HepG2 (cell line): Measurements from ENCODE around the gene NKX2-2. TPM values are rescaled to one million over a fixed set of nuclear protein-coding genes. Genes with fewer than 3 reads are reported as not detected.

Experiments used
- ATAC-seq: fragments of 200-7000 bp; cut with Tn5 transposase; 3 replicates; pipeline ENCODE4 v1.9.1; 2020; ENCODE audit warnings: mild to moderate bottlenecking, moderate library complexity
- BruUV-seq: library from RNA; stranded (reverse); fragments of 400-500 nt; replicated peaks from 2 replicates; lab custom pipeline; 2021; lab: Mats Ljungman, UMichigan
- CTCF ChIA-PET: fragments of 300-600 bp; formaldehyde crosslinking; extraction: SDS; loops from one replicate; lab custom pipeline; 2021; ENCODE audit warnings: low total read pairs, inconsistent platforms, low intra/inter-chr PET ratio; lab: Yijun Ruan, JAX
- POLR2A ChIA-PET: fragments of 350-600 bp; sonication (Branson Sonifier 250); formaldehyde crosslinking; loops from one replicate; lab custom pipeline; 2020; ENCODE audit warnings: antibody characterized with exemption, inconsistent platforms; lab: Yijun Ruan, JAX
- DNase-seq: peaks from one replicate; pipeline ENCODE4 v3.0.0-alpha.2; 2015; ENCODE audit warnings: low spot score
- FAIRE-seq: peaks from 3 replicates; lab custom pipeline; 2011; peaks lifted over from hg19 to GRCh38; lab: Jason Lieb, UNC
- H2AFZ ChIP-seq: one replicate; pipeline ENCODE4 v1.6.1; 2011; ENCODE audit warnings: low read length, inconsistent platforms
- H3K27ac ChIP-seq: fragments of 300-600 bp; 3 replicates; pipeline ENCODE4 v1.8.0; 2011; ENCODE audit warnings: mixed run types, mild to moderate bottlenecking, mixed read lengths, low read length, inconsistent platforms; ENCODE audit not compliant: insufficient read depth; ENCODE audit errors: extremely low read length
- H3K27me3 ChIP-seq, 2 experiments: fragments of 200-600 bp in 1 of 2; 2 replicates in 1 of 2; 3 replicates in 1 of 2; pipeline versions ENCODE4 v1.6.0 to v1.8.0; 2011; ENCODE audit warnings: low read length in 2 of 2, mild to moderate bottlenecking in 2 of 2, moderate library complexity in 2 of 2, inconsistent platforms in 1 of 2; ENCODE audit not compliant: insufficient read depth in 2 of 2, control insufficient read depth in 1 of 2
- H3K36me3 ChIP-seq, 2 experiments: fragments of 200-600 bp in 1 of 2; replicated peaks in 1 of 2; 2 replicates in 1 of 2; 3 replicates in 1 of 2; pipeline versions ENCODE4 v1.5.1 to v1.8.0; 2011; ENCODE audit warnings: low read length in 2 of 2, inconsistent platforms in 1 of 2; ENCODE audit not compliant: insufficient read depth in 2 of 2, control insufficient read depth in 1 of 2
- H3K4me1 ChIP-seq: 2 replicates; pipeline ENCODE4 v1.5.1; 2012; ENCODE audit warnings: low read length, inconsistent platforms; ENCODE audit not compliant: insufficient read depth
- H3K4me2 ChIP-seq: 2 replicates; pipeline ENCODE4 v1.6.0; 2011; ENCODE audit warnings: low read depth, low read length, inconsistent platforms
- H3K4me3 ChIP-seq, 3 experiments: fragments of 200-600 bp in 1 of 3; sonication (generic), shearing (Covaris generic) in 1 of 3; replicated peaks in 1 of 3; 2 replicates each; pipeline ENCODE4 v1.5.1; 2011 to 2016; ENCODE audit warnings: low read length in 3 of 3, inconsistent platforms in 2 of 3, low read depth in 2 of 3, mild to moderate bottlenecking in 2 of 3, control low read depth in 1 of 3, mixed read lengths in 1 of 3; ENCODE audit not compliant: insufficient read depth in 1 of 3
- H3K79me2 ChIP-seq: one replicate; pipeline ENCODE4 v1.6.1; 2011; ENCODE audit warnings: low read length, inconsistent platforms; ENCODE audit not compliant: insufficient read depth
- H3K9ac ChIP-seq: 2 replicates; pipeline ENCODE4 v1.6.0; 2011; ENCODE audit warnings: mild to moderate bottlenecking, low read depth, low read length, inconsistent platforms; ENCODE audit not compliant: insufficient read depth
- H3K9me3 ChIP-seq: 2 replicates; pipeline ENCODE4 v1.5.1; 2012; ENCODE audit warnings: mild to moderate bottlenecking, low read length
- H4K20me1 ChIP-seq: 2 replicates; pipeline ENCODE4 v1.6.0; 2011; ENCODE audit warnings: inconsistent platforms, mild to moderate bottlenecking, low read length, moderate library complexity; ENCODE audit not compliant: insufficient read depth
- BRD4 ChIP-seq: sonication (generic); formaldehyde crosslinking; IDR thresholded peaks from 2 replicates; pipeline ENCODE4 v1.4.0; 2020; ENCODE audit warnings: missing genetic modification reagents
- GATA4 ChIP-seq: sonication (generic); IDR thresholded peaks from 2 replicates; pipeline ENCODE4 v1.6.1; 2016; ENCODE audit warnings: antibody characterized with exemption, low read depth, borderline replicate concordance
- HDAC2 ChIP-seq: sonication (generic); formaldehyde crosslinking; IDR thresholded peaks from 2 replicates; pipeline ENCODE4 v1.4.0; 2020; ENCODE audit warnings: missing genetic modification reagents
- KAT7 ChIP-seq: IDR thresholded peaks from 2 replicates; pipeline ENCODE4 v1.6.1; 2018; ENCODE audit warnings: borderline replicate concordance, missing compliant biosample characterization
- MIXL1 ChIP-seq: IDR thresholded peaks from 2 replicates; pipeline ENCODE4 v1.6.1; 2016
- ZNF260 ChIP-seq: sonication (generic); formaldehyde crosslinking; IDR thresholded peaks from 2 replicates; pipeline ENCODE4 v1.4.0; 2020; ENCODE audit warnings: missing genetic modification reagents, low read depth, mild to moderate bottlenecking, borderline replicate concordance
- ZNF274 ChIP-seq: sonication (generic); formaldehyde crosslinking; IDR thresholded peaks from 2 replicates; pipeline ENCODE4 v1.5.1; 2020; ENCODE audit warnings: mild to moderate bottlenecking, missing genetic modification reagents
- ZNF552 ChIP-seq: sonication (generic); formaldehyde crosslinking; IDR thresholded peaks from 2 replicates; pipeline ENCODE4 v1.9.0; 2022; ENCODE audit warnings: missing genetic modification reagents, mild to moderate bottlenecking, borderline replicate concordance
- ZNF577 ChIP-seq: sonication (generic); formaldehyde crosslinking; IDR thresholded peaks from 2 replicates; pipeline ENCODE4 v1.4.0; 2020; ENCODE audit warnings: mild to moderate bottlenecking, low read depth, missing genetic modification reagents, borderline replicate concordance
- WGBS: methylation state at CpG from one replicate; pipeline ENCODE4 v1.1.6; 2017; ENCODE audit warnings: low lambda C conversion rate; 5-methylcytosine and 5-hydroxymethylcytosine counted together
- in situ Hi-C: cut with HindIII; loops from 2 replicates; pipeline ENCODE4 v1.10.0; 2017; ENCODE audit warnings: low pct_unique_long_range_greater_than_20kb; ENCODE audit not compliant: extremely low pct_ligation_motif_present
- intact Hi-C: fragments of 100-400 bp; cut with micrococcal nuclease; formaldehyde crosslinking; loops from one replicate; pipeline ENCODE4 v1.10.0; 2022; ENCODE audit not compliant: unreplicated experiment
- polyA plus RNA-seq, 8 experiments: library from polyadenylated mRNA; depleted of rRNA in 3 of 8; stranded (reverse) in 7 of 8; unstranded in 1 of 8; fragments of >200 nt; fragmentation: Illumina TruSeq in 4 of 8; extraction: Trizol in 4 of 8; gene quantifications; 2 replicates each; pipeline versions ENCODE4 v1.2.1 to v1.2.3, GENCODE V29; 2011 to 2016; ENCODE audit warnings: low read depth in 4 of 8, missing spikeins in 1 of 8, mixed read lengths in 1 of 8; ENCODE audit not compliant: insufficient read depth in 1 of 8
- total RNA-seq, 5 experiments: library from RNA; depleted of rRNA; stranded (reverse); fragments of >200 nt; fragmentation: Illumina TruSeq; extraction: Trizol; gene quantifications; 2 replicates each; pipeline ENCODE4 v1.2.3, GENCODE V29; 2016; ENCODE audit warnings: low read depth in 1 of 5
- TF ChIP-seq, protein P1 (sequence below): sonication (generic); formaldehyde crosslinking; IDR thresholded peaks from 2 replicates; pipeline ENCODE4 v1.8.1; 2023; ENCODE audit warnings: mild to moderate bottlenecking, moderate library complexity, missing genetic modification reagents
- TF ChIP-seq, protein P2 (sequence below): sonication (generic); formaldehyde crosslinking; IDR thresholded peaks from 2 replicates; pipeline ENCODE4 v1.4.0; 2020; ENCODE audit warnings: missing genetic modification reagents

NKX2-2 gene
- total and polyA plus RNA-seq, 2 of the 13 experiments (the other 11 are each of a cell fraction or from before 2014, with no cell fraction given): not detected

DNA sequence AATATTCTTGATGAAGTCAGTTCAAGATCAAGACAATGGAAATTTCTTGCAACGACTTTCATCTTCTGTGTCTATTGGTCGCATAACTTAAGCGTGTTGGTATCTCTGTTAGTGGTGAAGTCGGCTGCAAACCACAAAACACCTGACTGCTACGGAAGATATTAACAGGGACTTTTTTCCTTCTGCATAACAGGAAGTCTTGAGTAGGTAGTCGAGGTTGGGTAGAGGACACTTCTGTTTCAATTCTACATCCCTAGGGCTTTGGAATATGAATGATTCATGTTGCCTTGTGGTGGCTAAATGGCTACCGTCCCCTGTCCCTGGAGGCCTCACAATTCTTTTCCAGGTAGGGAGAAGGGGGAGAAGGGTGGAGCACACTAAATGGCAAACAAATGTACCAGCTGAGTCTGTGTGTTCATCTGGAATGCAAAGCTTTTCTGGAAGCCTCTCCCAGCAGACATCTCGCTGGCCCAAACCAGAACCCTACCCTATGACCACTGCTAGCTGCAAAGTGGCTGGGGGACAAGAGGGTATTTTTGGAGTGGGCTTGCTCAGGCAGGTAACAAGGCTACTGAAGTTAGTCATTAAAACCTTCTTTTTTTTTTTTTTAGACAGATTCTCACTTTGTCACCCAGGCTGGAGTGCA lies 34.6 kb upstream of the NKX2-2 start:
- Histone ChIP-seq H3K27me3 (peaks cover 1 to 16% of the 10 kb centered on the region in 2 experiments; a peak in 3 of 5 replicates), H3K27ac (no peak overlapping the region), H4K20me1 (no peaks in the 10 kb centered on the region), H3K36me3 (no peaks in the 10 kb centered on the region), H3K4me3 (no peak overlapping the region), H2AFZ (no peak overlapping the region), H3K4me1 (no peaks in the 10 kb centered on the region)
- DNase-seq (no peak), FAIRE-seq (no peak)
- BruUV-seq: no TSS peak
- CTCF ChIA-PET: no interaction called here
- POLR2A ChIA-PET: no interaction called here
- in situ Hi-C loops: no loop called here
- TF ChIP-seq MIXL1 (CRISPR knock-in tag): no peak
- TF ChIP-seq ZNF260 (CRISPR knock-in tag): no peak
- TF ChIP-seq BRD4: no peak
- TF ChIP-seq KAT7: no peak
- no peak for TF ChIP-seq ZNF577 (CRISPR knock-in tag)
- TF ChIP-seq, protein P1, sequence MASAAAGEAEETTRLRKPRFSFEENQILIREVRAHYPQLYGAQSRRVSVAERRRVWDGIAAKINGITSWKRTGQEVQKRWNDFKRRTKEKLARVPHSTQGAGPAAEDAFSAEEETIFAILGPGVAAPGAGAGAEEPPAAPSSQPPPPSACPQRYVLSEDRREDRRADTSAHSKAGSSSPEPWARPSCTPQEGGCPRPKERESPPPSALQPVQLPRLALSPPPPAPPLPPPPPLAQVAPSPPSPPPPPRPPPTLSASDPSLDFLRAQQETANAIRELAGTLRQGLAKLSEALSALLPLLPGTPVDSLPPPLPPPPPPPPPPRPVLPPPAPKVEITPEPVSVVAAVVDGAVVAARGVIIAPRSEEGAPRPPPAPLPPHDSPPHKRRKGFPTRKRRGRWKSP: no peak
- no peak for TF ChIP-seq GATA4
- no peak for TF ChIP-seq ZNF552 (CRISPR knock-in tag)
- TF ChIP-seq, protein P2, sequence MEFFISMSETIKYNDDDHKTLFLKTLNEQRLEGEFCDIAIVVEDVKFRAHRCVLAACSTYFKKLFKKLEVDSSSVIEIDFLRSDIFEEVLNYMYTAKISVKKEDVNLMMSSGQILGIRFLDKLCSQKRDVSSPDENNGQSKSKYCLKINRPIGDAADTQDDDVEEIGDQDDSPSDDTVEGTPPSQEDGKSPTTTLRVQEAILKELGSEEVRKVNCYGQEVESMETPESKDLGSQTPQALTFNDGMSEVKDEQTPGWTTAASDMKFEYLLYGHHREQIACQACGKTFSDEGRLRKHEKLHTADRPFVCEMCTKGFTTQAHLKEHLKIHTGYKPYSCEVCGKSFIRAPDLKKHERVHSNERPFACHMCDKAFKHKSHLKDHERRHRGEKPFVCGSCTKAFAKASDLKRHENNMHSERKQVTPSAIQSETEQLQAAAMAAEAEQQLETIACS (CRISPR knock-in tag): no peak
- TF ChIP-seq HDAC2 (CRISPR knock-in tag): no peak
- TF ChIP-seq ZNF274: no peak
- TF ChIP-seq, all 625 proteins: peak for 0
- no peak overlapping the region for H3K4me2 ChIP-seq
- no peak overlapping the region for H3K9ac ChIP-seq
- 15% methylated on average over 8 of the region's 8 CpGs for WGBS
- no peaks in the 10 kb centered on the region for H3K9me3 ChIP-seq
- no peaks in the 10 kb centered on the region for H3K79me2 ChIP-seq
- ATAC-seq: no peak
- intact Hi-C loops: no loop called here
